D341Med (cell line): ENCODE results near the gene NYNRIN.
A peak's percentile ranks its signal among the peaks of the same experiment; 100 is the strongest.

Source experiments
- DNase-seq: peaks from one replicate; pipeline ENCODE4 v3.0.0; 2012; ENCODE audit warnings: low spot score

Gene NYNRIN

DNA sequence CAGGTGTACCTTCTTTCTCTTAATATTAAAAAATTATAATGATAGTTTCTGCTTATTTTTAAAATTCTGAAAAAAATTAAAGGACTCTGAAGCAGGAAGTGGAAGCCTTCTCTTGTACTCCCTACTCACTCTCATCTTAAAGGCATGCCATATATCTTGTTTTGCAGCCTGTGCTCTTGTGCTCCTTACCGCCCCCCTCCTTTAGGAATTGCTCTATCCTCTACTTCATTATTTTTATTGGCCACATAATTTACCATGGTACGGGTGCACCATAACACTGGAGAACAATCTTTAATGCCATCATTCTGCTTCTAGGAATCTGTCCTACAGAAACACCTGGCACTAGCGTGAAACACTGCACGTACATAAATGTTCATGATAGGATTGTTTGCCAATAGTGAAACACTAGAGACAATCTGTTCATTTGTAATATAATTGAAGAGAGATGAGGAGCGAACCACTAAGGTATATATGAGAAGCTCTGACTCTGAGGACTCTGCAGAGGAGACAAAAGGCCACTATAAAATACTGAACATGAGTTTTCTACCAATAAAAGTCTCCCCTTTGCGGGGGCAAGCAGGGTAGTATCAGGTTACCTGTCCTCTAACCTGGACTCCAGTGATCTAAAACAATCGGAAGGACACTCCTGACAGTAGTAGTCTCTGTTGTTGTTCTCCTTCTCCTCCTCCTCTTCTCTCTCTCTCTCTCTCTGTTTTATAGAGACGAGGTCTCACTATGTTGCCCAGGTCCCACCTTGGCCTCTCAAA lies 6.3 kb upstream of the NYNRIN start:
- no peak for DNase-seq

DNA sequence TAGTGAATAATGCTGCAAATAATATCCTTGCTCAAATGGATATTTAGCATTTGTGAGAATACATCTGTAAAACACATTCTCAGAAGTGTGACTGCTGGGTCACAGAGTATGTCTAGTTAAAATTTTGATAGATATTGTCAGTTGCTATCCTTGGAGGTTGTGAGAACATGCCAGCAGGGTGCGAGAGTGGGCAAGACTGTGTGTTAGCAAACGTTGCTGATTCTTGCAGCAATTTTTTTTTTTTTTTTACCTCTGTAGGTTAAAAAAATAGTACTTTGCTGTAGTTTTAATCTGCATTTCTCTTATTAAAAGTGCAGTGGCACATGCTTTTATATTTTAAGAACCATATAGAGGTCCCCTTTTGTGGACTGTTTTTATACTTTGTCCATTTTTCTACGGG lies 4.5 kb upstream of the NYNRIN start:
- no peak for DNase-seq

DNA sequence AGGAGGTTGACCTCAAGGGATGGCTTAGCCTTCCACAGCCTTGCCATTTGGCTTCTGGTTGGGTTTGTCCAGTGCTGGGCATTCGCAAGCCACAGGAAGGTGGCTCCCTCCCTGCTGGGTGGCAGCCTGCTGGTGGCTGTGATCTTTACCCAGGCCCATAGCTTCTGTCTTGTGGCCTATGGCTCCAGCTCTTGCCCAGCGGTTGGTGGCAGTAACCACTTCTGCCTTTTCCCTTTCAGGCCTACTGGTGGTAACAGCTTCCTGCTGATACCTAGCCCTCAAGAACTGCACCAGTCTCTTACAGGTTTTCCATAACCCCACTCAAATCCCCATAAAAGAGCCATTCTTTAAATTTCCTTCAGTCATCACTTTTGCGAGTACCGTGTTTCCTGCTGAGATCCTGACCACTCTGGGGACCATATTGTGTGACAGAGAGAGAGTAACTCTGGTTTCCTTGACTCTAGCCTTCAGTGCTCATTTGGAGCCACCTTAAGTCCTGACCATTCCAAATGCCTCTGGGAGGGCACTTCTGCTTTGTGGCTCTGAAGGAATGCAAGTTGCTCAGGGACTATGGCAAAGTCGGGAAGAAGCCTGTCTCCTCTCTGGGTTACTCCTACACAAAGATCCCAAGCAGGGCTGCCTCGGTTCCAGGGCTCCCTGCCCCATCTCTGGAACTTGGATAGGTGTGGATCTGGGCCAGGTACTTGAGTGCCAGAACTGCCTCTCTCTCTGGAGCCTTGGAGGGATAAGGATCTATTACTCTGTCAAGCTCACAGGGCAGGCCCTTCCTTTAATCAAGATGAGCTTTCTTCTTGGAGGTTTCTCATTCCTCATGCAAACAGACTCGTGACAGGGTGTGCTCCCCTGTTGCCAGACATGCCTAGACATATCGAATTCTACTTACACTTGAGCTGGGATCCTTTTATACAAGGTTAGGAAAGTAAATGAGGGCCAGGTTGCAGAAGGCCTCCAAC lies 2.9 kb upstream of the NYNRIN start:
- no peak for DNase-seq

DNA sequence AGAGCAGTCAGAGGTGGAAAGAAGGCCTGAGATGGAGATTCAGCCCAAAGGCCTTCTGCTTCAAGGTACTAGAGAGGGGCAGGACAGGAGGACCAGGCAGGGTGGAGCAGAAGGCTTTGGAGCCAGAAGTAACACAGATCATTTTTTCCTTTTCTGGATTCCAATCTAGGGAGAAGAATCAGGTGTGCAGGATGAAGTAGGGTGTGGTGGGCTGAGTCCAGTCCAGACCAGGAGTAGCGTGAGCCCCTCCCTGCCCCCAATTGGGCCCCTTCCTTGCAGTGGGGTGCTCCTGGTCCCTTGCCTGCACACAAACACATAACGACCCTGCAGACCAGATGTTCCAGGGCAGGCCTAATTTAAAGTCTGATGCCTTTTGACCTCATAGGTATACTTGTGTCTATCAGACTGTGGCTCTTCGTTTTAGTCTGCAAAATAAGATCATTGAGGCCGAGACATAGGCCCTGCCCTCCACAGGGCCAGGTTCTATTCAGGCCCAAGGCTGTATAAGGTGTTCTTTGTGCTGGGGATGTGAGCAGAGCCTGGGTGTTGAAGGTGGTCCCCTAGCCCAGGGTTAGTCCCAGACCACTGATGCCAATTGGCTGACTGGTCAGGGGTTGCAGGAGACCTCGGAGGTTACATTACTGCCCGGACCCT lies 1.0 kb upstream of the NYNRIN start:
- no peak for DNase-seq

DNA sequence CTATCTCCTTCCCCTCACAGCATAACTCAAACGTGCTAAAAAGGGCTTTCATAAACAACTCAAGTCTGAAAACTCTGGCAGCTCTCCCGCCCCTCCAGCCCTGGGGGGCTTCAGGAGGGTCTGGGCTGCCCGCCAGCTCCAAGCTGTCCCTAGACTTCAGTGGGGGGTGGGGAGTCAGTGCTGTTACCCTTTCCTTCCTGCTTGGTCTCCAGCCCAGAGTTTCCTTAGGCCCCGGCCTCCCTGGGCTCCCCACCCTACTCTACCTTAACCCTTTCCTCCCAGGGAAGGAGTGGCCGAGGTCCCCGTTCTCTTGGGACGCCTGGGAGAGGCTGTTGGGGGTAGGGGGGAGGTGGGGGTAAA lies 530 bp upstream of the NYNRIN start:
- no peak for DNase-seq

DNA sequence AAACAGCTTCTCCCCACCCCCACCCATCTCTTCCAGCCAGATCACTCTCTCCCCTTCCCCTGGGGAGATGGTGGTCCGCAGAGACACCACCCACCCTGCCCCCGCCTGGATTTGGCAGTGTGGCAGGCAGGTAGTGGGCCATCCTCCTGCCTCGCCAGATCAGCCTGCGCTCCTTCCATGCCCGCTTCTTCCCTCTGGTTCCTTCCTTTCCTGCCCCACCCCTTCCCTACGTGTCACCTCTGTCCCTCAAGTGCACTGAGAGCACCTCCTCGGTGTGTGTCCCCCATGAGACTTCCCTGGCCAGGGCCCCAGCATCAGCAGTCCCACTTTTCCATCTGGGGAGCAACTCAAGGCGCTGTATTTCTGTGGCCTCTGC lies 632 bp downstream of the NYNRIN start:
- DNase-seq = no peak

DNA sequence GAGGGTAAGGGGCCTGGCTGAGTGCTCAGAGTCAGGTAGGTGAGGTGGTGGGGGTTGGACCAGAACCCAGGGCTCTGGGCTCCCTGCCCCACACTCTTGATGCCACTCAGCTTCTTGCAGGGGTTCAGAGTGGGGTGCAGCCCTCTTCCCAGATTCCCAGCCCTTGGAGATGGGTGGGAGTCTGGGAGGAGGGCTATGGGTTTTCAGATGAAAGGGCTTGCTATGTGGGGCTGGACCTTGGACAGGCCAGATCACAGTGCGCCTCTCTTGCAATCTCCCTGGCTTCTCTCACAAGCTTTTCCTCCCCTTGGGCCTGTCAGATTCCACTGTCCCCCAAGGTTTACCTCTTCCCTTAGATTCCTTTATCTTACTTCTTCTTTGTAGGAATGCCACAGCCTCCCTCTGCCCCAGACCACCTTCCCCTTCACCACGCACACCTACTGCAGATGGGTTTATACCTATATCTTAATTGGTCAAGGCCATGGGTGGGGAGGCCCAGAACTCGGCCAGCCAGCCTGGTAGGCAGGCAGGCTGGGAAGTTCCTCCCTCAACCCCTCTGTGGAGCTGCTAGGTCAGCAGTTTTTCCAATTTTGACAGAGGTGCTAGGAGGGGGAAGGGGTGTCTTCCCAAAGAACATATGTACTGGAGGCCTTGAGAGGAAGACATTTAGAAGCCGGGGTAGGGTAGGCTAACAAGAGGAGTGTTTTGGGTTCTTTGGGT lies 1.4 kb downstream of the NYNRIN start:
- no peak for DNase-seq

DNA sequence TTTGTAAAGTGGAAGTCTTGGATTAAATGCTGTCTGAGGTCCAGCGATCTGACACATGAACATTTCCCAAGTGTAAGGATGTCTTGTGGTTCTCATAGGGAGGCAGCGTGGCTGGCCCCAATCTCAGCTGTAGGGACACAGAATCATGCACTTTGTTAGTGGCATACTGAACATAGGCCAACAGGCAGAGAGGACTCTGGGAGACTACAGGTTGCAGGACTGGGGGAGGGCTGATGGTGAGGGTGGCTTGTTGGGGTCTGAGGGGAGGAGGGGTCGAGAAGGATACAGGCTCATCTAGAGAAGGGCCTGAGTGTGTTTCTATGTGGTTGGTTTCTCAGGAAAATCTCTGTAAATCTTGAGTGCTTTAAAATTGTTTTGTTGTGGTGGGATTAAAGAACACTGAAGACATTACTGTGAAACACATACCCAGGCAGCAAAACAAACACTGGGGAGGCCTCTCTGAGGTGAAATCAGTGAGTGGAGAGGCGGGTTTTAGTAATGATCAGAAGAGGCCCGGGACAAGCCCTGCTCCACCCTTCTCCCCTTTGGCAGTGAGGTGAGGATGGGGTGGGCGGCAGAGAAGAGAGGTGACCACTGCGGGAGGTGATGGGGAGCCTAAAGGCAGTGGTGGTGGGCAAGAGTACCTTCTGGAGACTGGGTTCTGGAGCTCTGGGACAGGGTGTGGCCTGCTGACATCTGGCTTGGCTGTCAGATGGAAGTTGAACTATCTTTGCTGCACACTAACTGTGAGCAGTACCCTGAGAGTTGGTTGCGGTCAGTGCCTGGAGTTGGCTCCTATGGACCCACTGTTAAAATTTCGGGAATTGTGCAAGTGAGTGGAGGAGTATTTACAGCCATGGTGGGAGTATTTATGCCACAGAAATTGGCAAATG lies 3.3 kb downstream of the NYNRIN start:
- no peak for DNase-seq

DNA sequence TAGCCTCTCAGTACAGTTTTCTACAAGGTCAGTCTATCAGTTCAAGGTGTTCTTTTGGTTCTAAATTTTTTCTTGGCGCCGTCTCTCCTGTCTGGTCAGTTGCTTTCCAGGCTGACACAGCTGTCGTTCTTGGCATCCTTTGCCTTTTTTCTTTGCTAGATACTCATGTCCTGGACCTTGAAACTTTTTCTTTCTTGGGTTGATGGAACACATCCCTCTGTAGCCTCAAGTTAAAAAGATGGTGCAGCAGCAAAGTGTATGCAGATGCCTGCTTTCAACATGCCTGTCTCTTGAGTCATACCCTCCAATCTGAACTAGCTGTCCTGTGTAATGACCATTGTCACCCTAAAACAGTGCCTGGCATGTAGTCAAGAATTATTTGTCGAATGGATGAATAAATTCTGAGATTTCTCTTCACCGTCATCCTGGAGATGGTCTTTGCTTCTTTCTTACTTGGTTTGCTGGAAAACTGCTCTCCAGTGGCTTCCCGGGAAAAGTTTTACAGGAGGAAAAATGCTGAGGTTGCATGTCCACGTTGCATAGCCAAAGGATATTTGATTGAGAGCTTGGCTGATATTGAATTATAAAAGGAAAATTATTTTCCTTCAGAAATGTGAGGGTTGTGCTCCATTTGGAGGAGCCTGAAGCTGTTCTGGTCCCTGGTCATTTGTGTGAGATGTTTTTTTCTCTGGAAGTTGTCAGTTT lies 4.6 kb downstream of the NYNRIN start:
- no peak for DNase-seq

DNA sequence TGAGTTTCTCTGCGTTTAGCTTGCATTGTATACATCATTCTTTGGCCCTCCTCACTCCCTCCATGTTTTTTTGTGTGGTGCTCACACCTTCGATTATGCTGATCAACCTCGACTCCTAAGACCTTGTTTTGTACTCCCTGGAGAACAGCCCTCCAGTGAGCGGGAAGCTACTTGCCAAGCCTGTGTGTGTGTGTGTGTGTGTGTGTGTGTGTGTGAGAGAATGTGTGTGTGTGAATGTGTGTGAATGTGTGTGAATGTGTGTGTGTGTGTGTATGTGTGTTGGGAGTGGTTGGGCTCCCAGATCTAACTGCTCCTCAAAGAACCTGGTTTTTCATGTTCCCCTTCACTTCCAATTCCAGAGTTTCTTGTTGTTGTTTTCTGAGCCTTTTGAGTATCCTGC lies 6.0 kb downstream of the NYNRIN start:
- DNase-seq = no peak

DNA sequence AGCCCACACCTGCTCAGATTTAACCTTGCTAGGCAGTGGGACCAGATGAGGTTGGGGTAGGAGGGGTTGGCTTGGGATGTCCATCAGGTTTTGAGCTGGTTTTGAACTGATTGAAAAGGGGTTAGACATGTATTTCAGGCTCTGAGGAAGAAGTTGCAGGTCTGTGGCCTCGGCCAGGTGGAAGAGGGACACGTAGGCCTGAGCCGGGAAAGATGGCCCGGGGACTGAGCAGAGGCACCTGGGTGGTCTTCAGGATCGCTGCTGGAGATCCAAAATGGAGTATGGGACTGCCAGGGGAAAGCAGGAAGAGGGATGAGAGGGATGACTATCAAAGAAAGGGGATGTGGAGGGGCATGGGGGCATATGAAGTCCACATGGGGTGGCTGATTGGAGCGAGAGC lies 7.6 kb downstream of the NYNRIN start:
- DNase-seq = no peak

DNA sequence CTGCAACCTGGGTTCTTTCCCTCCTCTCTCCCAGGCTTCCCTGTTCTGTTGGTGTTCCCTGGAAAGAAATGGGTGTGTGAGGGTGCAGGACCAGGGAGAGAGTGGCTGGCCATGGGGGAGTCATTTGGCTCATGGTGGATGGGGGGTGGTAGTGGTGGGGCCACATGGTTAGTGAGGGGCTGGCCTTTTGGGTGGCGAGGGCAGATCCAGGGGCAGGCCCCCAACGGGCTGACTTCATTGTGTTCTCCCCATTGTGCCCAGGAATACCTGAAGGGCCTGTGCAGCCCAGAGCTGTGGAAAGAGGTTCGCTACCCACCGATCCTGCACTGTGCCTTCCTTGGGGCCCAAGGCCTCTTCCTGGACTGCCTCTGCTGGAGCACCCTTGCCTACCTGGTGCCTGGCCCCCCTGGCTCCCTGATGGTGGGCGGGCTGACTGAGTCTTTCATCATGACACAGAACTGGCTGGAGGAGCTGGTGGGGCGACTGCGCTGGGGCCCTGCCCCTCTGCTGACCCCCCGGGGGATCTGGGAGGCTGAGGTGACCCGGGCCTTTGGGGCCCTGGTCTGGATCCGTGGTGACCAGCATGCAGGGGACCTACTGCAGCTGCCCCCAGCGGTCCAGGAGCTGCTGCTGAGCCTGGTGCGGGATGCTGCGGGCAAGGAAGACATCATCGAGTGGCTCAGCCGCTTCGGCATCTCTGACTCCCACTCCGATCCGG lies 9.0 kb downstream of the NYNRIN start:
- DNase-seq = no peak

DNA sequence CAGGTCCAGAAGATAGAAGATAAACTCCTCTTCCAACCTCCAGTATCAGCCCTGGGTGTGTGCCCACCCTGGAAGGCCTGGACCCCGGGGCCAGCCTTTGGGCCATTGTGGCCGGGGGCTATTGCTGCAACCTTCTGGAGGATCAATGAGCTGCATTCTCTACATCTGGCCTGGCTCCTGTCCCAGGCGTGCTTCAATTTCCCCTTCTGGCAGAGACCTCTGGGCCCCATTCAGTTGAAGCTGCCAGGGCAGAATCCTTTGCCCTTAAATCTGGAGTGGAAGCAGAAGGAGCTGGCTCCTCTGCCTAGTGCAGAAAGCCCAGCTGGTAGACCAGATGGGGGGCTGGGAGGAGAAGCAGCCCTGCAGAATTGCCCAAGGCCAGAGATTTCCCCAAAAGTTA lies 10.0 kb downstream of the NYNRIN start:
- DNase-seq = no peak

DNA sequence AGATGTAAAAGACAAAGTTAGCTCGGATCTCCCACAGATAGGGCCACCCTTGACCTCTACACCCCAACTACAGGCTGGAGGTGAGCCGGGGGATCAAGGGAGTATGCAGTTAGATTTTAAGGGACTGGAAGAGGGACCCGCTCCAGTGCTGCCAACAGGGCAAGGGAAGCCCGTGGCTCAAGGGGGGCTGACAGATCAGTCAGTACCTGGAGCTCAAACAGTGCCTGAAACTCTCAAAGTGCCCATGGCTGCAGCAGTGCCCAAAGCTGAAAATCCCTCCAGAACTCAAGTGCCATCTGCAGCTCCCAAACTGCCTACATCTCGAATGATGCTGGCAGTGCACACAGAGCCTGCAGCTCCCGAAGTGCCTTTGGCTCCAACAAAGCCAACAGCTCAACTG lies 10.4 kb downstream of the NYNRIN start:
- no peak for DNase-seq

DNA sequence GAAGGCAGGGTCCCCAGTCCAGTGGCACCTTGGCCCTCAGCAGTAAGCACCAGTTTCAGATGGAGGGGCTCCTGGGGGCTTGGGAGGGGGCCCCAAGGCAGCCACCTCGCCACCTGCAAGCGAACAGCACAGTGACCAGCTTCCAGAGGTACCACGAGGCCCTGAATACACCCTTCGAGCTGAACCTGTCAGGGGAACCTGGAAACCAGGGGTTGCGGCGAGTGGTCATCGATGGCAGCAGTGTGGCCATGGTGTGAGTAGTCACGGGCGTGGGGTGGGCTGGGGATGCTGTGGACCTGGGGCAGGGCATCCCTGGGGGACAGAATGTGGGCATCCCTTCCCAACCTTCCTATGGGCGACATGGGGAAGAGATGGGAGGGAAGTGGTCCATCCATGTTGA lies 11.2 kb downstream of the NYNRIN start:
- DNase-seq = no peak

DNA sequence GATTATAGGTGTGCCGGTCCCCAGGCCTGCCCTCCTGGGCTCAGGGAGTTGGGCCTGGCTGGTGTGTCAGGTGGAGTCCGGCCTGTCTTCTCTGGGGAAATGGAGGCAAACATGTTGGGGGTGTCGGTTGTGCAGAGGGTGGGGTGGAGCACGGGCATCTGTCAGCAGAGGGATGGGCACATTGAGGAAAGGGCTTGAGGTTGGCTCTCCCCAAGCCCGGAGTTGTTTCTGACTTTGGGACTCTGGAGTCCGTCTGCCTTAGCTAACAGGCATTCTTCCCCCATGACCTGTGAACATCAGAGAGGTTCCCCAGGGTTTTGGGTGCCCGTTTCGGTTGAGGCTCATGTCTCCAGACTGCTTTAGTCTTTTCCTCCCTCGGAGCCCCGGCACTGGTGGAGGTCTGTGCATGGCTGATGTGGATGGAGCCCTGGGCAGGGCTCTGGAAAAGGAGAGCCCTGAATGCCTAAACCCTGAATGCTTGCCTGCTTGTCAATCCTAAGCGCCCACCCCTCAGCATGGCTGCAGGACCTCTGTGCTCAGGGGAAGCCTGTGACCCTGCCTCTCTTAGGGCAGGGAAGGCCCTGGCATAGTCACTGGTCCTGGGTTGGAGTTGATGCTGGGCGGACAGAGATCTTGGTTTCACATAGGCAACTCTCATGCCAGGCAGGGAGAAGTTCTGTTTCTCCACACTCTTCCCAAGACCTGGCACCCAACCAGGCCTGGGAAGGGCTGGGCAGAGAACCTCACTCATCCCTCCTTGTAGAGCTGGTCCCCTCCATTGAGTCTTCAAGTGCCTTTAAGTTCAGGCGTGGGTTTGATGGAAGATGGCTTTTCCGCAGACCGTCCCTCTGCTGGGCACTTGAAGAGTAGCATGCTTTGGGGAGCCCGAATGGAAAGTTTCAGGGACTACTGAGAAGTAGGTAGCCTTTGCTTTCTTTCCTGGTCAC lies 12.9 kb downstream of the NYNRIN start:
- peak; percentile 71 for DNase-seq

DNA sequence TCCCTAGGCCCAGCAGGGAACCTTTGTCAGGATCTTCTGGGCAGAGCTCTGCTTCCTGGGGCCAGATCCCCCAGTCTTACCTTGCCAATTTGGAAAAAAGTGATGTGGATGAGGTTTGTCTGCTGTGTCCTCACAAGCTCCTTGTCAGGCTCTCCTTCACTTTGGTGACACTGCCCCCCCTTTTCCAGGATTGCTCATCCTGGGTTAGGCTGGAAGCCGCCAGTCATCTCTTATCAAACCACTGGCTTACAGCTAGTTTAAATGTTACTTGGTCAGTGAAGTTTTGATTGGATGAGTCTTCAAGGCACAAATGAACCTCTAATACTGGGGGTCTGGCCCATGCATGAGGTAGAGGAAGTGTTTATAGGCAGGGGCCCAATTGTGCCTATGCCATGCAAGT lies 15.3 kb downstream of the NYNRIN start:
- DNase-seq = no peak

DNA sequence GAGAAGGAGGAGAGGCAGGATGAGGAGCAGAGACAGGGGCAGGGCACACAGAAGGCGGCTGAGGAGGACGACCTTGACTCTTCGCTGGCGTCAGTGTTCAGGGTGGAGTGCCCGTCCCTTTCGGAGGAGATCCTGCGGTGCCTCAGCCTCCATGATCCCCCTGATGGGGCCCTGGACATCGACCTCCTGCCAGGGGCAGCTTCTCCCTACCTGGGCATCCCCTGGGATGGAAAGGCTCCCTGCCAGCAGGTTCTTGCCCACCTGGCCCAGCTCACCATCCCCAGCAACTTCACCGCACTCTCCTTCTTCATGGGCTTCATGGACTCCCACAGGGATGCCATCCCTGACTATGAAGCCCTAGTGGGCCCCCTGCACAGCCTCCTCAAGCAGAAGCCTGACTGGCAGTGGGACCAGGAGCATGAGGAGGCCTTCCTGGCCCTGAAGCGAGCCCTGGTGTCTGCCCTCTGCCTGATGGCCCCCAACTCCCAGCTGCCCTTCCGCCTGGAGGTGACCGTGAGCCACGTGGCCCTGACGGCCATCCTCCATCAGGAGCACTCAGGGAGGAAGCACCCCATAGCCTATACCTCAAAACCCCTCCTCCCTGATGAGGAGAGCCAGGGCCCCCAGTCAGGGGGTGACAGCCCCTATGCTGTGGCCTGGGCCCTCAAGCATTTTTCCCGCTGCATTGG lies 16.1 kb downstream of the NYNRIN start:
- no peak for DNase-seq
